HG02623 (cell line): ENCODE measurements around the gene CIDEA.
"Not testable (repeated sequence)": the region's sequence is repeated elsewhere in the genome, so short reads cannot be mapped to it uniquely, and the experiment has no call there.

Source experiments
- ATAC-seq: cut with Tn5 transposase; IDR thresholded peaks from one replicate; pipeline ENCODE4 v1.9.1; 2021; ENCODE audit warnings: moderate library complexity; ENCODE audit not compliant: unreplicated experiment

Gene CIDEA, protein sequence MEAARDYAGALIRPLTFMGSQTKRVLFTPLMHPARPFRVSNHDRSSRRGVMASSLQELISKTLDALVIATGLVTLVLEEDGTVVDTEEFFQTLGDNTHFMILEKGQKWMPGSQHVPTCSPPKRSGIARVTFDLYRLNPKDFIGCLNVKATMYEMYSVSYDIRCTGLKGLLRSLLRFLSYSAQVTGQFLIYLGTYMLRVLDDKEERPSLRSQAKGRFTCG

GRCh38 chr18:12254136-12254819 lies at the start of gene CIDEA:
TSS of gene CIDEA (plus strand) at chr18:12254361. CDS start at chr18:12254384, 23 bp downstream.
- ATAC-seq, result no peak

GRCh38 chr18:12208296-12209153 lies 45.6 kb upstream of the CIDEA start:
- ATAC-seq, result not testable (repeated sequence)

DNA sequence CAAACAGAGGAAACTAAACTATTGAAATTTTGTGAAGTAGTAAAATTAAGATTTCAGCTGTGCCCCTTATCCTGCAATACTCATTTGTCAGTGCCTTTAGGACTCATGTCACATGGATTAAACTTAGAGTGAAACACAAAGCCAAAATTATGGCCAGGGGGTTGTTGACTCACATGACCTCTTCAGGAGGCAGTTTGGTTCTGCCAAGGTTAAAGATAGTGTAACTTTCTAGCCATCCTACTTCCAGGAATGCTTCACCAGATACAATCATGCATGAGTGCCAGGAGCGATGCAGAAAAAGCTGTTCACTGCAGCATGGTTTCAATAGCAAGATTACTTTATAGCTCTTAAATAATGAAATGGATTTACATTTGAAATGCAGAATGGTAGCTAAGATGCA lies 41.9 kb upstream of the CIDEA start:
- ATAC-seq, result not testable (repeated sequence)

GRCh38 chr18:12214296-12215005 lies 39.7 kb upstream of the CIDEA start:
- not testable (repeated sequence) for ATAC-seq

DNA sequence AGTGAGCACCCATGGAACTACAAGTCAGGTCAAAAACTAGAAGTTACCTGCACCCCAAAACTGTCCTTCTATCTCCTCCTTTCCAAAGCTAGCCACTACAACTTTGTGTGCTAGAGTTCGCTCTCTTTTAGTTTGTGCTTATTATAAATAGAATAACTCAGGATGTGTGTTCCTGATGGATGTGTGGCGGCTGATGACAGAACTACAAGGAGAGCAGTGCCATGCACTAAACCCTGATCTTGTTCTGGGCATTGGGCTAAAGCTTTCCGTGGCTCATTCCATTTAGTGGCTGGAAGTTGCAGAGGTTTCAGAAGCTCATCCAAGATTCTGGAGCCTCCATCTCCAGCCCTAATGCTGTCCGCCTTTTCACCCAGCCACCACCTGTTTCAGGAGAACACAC lies 37.7 kb upstream of the CIDEA start:
- ATAC-seq, result not testable (repeated sequence)

- ATAC-seq, result not testable (repeated sequence)
Observed at GRCh38 chr18:12218603-12219002, 35.6 kb upstream of the CIDEA start.

DNA sequence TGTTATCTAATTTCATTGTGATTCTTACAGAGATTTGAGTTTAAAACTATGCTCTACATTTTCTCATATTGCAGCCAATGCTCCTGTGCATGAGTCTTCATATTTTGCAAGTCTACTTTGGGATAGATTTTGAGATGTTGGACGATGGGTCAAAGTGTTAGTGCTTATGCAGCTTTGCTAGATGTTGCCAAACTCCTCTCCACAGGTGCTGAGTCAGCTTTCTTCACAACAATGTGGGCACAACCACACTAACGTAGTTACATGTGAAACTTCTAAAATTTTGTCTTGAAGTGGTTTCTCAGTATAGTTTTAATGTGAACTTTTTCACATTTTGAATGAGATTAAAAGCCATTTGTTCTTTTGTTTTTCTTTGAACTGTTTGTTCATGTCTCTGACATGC lies 32.1 kb upstream of the CIDEA start:
- ATAC-seq, result not testable (repeated sequence)

DNA sequence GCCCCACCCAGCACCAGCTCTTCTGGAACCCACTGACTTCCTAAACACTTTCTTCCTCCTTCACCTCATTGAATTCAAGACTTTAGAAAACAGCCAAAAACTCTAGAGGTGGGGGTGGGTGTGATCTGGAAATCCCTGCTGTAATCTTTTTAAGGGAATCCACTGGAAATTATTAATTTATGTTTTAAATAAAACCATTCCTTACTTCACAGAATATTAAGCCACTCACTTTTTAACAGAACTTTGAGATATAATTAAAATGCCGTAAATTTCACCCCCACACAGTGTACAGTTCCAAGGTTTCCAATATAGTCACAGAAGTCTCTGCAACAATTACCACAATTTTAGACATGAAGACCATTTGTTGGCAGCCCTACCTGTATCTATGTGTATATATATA lies 30.8 kb upstream of the CIDEA start:
- not testable (repeated sequence) for ATAC-seq

- ATAC-seq, result not testable (repeated sequence)
Observed at GRCh38 chr18:12226807-12227206, 27.4 kb upstream of the CIDEA start.

GRCh38 chr18:12227399-12228186 lies 26.6 kb upstream of the CIDEA start:
- ATAC-seq, result not testable (repeated sequence)

GRCh38 chr18:12228308-12228707 lies 25.9 kb upstream of the CIDEA start:
- ATAC-seq, result not testable (repeated sequence)

- ATAC-seq, result not testable (repeated sequence)
Observed at GRCh38 chr18:12230561-12230960, 23.6 kb upstream of the CIDEA start.

GRCh38 chr18:12231040-12231882 lies 22.9 kb upstream of the CIDEA start:
- no peak for ATAC-seq

GRCh38 chr18:12231986-12232385 lies 22.2 kb upstream of the CIDEA start:
- ATAC-seq, result no peak

DNA sequence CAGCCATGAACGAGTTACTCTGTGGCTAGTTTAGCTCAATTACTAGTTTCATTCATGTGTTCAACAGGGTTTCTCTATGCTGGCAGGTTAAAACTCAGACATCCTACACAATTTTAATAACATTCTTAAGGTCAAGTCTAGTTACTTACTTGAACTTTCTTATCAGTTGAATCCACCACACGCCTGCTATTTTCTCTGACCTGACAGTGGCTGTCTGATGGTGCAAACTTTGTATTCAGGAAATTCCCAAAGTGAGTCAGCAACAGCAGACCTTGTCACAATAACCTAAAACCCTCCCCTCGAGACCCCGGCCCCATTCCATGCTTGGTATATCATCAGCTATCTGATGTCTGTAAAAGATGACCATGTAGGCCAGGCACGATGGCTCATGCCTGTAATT lies 20.8 kb upstream of the CIDEA start:
- no peak for ATAC-seq

GRCh38 chr18:12234451-12235190 lies 19.5 kb upstream of the CIDEA start:
- ATAC-seq, result no peak

- ATAC-seq, result no peak
Observed at GRCh38 chr18:12236141-12236540, 18.0 kb upstream of the CIDEA start.
